ENCODE measurements around the gene PPFIBP2. TPM values are rescaled to one million over a fixed set of nuclear protein-coding genes. Genes with fewer than 3 reads are reported as not detected.

The PPFIBP2 gene
- total and polyA plus RNA-seq, 2 of the 13 experiments (the other 11 are each of a cell fraction or from before 2014, with no cell fraction given) = 15.0 to 52.5 TPM

DNA sequence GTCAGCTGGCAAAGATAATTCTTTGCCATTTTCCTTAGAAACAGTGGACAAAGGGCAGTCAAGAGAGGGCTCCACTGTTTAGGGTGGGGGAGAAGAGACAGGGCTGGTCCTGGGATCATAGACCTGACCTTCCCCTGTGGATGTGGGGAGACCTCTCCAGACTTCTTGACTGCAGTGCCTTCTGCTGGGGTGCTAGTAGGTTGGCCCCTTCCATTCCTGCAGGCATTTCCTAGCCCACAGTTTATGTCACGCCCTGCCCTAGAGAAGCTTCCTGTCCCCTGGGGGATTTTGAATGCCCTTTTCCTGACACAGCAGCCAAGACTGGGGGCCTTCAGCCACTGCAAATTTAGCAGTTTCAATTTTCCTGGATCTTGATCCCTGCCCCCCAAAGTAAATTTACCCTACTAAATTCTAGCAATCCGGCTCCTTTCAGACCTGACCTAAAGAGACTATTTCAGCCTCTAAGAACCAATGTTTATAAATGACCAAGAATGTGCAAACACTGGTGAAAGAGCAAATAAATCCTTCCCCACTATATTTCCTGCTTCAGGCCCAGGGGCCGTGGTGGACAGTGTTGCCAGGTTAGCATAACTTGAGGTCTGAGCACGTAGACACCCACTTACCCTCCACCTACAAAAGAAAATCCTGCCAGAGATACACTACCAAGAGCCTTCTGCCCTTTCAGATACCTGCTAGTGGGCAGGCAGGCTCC, 58.4 kb downstream of the PPFIBP2 start (continued):
- TF ChIP-seq, protein P1, sequence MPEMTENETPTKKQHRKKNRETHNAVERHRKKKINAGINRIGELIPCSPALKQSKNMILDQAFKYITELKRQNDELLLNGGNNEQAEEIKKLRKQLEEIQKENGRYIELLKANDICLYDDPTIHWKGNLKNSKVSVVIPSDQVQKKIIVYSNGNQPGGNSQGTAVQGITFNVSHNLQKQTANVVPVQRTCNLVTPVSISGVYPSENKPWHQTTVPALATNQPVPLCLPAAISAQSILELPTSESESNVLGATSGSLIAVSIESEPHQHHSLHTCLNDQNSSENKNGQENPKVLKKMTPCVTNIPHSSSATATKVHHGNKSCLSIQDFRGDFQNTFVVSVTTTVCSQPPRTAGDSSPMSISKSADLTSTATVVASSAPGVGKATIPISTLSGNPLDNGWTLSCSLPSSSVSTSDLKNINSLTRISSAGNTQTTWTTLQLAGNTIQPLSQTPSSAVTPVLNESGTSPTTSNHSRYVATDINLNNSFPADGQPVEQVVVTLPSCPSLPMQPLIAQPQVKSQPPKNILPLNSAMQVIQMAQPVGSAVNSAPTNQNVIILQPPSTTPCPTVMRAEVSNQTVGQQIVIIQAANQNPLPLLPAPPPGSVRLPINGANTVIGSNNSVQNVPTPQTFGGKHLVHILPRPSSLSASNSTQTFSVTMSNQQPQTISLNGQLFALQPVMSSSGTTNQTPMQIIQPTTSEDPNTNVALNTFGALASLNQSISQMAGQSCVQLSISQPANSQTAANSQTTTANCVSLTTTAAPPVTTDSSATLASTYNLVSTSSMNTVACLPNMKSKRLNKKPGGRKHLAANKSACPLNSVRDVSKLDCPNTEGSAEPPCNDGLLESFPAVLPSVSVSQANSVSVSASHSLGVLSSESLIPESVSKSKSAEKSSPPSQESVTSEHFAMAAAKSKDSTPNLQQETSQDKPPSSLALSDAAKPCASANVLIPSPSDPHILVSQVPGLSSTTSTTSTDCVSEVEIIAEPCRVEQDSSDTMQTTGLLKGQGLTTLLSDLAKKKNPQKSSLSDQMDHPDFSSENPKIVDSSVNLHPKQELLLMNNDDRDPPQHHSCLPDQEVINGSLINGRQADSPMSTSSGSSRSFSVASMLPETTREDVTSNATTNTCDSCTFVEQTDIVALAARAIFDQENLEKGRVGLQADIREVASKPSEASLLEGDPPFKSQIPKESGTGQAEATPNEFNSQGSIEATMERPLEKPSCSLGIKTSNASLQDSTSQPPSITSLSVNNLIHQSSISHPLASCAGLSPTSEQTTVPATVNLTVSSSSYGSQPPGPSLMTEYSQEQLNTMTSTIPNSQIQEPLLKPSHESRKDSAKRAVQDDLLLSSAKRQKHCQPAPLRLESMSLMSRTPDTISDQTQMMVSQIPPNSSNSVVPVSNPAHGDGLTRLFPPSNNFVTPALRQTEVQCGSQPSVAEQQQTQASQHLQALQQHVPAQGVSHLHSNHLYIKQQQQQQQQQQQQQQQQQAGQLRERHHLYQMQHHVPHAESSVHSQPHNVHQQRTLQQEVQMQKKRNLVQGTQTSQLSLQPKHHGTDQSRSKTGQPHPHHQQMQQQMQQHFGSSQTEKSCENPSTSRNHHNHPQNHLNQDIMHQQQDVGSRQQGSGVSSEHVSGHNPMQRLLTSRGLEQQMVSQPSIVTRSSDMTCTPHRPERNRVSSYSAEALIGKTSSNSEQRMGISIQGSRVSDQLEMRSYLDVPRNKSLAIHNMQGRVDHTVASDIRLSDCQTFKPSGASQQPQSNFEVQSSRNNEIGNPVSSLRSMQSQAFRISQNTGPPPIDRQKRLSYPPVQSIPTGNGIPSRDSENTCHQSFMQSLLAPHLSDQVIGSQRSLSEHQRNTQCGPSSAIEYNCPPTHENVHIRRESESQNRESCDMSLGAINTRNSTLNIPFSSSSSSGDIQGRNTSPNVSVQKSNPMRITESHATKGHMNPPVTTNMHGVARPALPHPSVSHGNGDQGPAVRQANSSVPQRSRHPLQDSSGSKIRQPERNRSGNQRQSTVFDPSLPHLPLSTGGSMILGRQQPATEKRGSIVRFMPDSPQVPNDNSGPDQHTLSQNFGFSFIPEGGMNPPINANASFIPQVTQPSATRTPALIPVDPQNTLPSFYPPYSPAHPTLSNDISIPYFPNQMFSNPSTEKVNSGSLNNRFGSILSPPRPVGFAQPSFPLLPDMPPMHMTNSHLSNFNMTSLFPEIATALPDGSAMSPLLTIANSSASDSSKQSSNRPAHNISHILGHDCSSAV (CRISPR knock-in tag; IDR thresholded peaks at IDR 0.05; ENCODE audit: borderline replicate concordance) = no peak
- TF ChIP-seq ARNT (IDR thresholded peaks at IDR 0.05) (no peak), TARDBP (CRISPR knock-in tag; IDR thresholded peaks at IDR 0.05) (0 out of 2 replicates have a peak, but pooled peaks have one; percentile 30), PRPF4 (IDR thresholded peaks at IDR 0.05; ENCODE audit: low read depth, low read length, poor library complexity, severe bottlenecking) (no peak), ZNF431 (CRISPR knock-in tag; IDR thresholded peaks at IDR 0.05; ENCODE audit: borderline replicate concordance, low read depth) (0 out of 2 replicates have a peak, but pooled peaks have one; percentile 27), ARID2 (CRISPR knock-in tag; IDR thresholded peaks at IDR 0.05; ENCODE audit: borderline replicate concordance) (no peak), HMGXB3 (CRISPR knock-in tag; IDR thresholded peaks at IDR 0.05; ENCODE audit: borderline replicate concordance) (no peak), EED (CRISPR knock-in tag; IDR thresholded peaks at IDR 0.05) (no peak), WIZ (CRISPR knock-in tag; IDR thresholded peaks at IDR 0.05) (no peak), TSC22D2 (CRISPR knock-in tag; IDR thresholded peaks at IDR 0.05; ENCODE audit: borderline replicate concordance) (no peak)
- TF ChIP-seq, protein P2, sequence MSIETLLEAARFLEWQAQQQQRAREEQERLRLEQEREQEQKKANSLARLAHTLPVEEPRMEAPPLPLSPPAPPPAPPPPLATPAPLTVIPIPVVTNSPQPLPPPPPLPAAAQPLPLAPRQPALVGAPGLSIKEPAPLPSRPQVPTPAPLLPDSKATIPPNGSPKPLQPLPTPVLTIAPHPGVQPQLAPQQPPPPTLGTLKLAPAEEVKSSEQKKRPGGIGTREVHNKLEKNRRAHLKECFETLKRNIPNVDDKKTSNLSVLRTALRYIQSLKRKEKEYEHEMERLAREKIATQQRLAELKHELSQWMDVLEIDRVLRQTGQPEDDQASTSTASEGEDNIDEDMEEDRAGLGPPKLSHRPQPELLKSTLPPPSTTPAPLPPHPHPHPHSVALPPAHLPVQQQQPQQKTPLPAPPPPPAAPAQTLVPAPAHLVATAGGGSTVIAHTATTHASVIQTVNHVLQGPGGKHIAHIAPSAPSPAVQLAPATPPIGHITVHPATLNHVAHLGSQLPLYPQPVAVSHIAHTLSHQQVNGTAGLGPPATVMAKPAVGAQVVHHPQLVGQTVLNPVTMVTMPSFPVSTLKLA (IDR thresholded peaks at IDR 0.05) = no peak
